Stimulated activated CD4-positive, alpha-beta T cell treated with anti-CD3 and anti-CD28 coated beads, Interleukin-15, amount 100 ng/mL, for 24 hours (primary cell): ENCODE measurements around the gene PSMB3.
A peak's percentile ranks its signal among the peaks of the same experiment; 100 is the strongest.
"Not testable (repeated sequence)": the region's sequence is repeated elsewhere in the genome, so short reads cannot be mapped to it uniquely, and the experiment has no call there.

Source experiments
- DNase-seq: peaks from one replicate; pipeline ENCODE4 v3.0.0-alpha.2; 2020

PSMB3 gene

GRCh38 chr17:38750044-38750311 is 2.6 kb upstream of the PSMB3 start:
- no peak for DNase-seq

GRCh38 chr17:38750312-38751121 is 2.0 kb upstream of the PSMB3 start:
- DNase-seq = peak; percentile 27

- no peak for DNase-seq
These were observed 1.3 kb upstream of the PSMB3 start for GRCh38 chr17:38751144-38751807.

GRCh38 chr17:38751808-38752307 is 683 bp upstream of the PSMB3 start:
- DNase-seq = peak; percentile 86

GRCh38 chr17:38753071-38753506 is 548 bp downstream of the PSMB3 start:
- DNase-seq = no peak

- DNase-seq = peak; percentile 31
These were observed 9.1 kb downstream of the PSMB3 start for GRCh38 chr17:38761612-38762011.

- no peak for DNase-seq
These were observed 9.7 kb downstream of the PSMB3 start for GRCh38 chr17:38762231-38762630.

- DNase-seq = no peak
These were observed 13.8 kb downstream of the PSMB3 start for GRCh38 chr17:38766341-38766740.

- no peak for DNase-seq
These were observed 15.9 kb downstream of the PSMB3 start for GRCh38 chr17:38768417-38768816.

- DNase-seq = no peak
These were observed 20.7 kb downstream of the PSMB3 start for GRCh38 chr17:38773258-38773657.

- no peak for DNase-seq
These were observed 25.2 kb downstream of the PSMB3 start for GRCh38 chr17:38777641-38778250.

GRCh38 chr17:38779965-38780752 is 27.6 kb downstream of the PSMB3 start:
- no peak for DNase-seq

GRCh38 chr17:38783227-38783626 is 30.7 kb downstream of the PSMB3 start:
- DNase-seq = no peak

GRCh38 chr17:38786372-38786771 is 33.8 kb downstream of the PSMB3 start:
- no peak for DNase-seq

GRCh38 chr17:38787999-38788398 is 35.5 kb downstream of the PSMB3 start:
- DNase-seq = not testable (repeated sequence)

GRCh38 chr17:38789185-38789584 is 36.6 kb downstream of the PSMB3 start:
- no peak for DNase-seq

GRCh38 chr17:38790148-38790707 is 37.7 kb downstream of the PSMB3 start:
- not testable (repeated sequence) for DNase-seq

- DNase-seq = no peak
These were observed 38.6 kb downstream of the PSMB3 start for GRCh38 chr17:38791162-38791561.

- DNase-seq = no peak
These were observed 41.7 kb downstream of the PSMB3 start for GRCh38 chr17:38794221-38794620.

- DNase-seq = no peak
These were observed 44.1 kb downstream of the PSMB3 start for GRCh38 chr17:38796451-38797157.

- no peak for DNase-seq
These were observed 44.6 kb downstream of the PSMB3 start for GRCh38 chr17:38797158-38797490.

GRCh38 chr17:38797828-38798227 is 45.3 kb downstream of the PSMB3 start:
- no peak for DNase-seq
